ENCODE measurements around the gene GCLC. TPM values are rescaled to one million over a fixed set of nuclear protein-coding genes. Genes with fewer than 3 reads are reported as not detected.

The GCLC gene
- polyA plus RNA-seq, 1 donor (not counting 4 experiments of a cell fraction or from before 2014, with no cell fraction given): 73.2 TPM

DNA sequence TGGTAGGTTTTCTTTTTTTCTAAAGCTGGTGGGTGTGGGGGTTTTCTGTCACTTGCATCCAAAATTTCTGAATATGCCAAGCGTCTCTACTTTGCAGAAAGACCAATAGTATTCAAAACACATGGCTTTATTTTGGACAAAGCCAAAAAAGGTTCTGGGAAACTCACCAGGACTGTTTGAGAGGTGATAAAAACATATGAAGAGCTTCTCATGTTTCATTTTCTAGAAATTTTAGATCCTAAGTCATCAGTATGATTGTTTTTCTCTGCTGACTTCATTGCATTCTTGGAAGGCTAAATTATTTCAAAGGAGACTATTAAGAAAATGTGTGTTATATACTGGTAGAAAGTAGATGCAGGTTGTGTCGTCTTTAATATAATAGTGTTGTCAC is 51.3 kb downstream of the GCLC start:
- no peaks in the 10 kb centered on the region for H3K79me2 ChIP-seq (ENCODE audit: control insufficient read depth, insufficient read depth, low read length)
- peak overlapping the region in 1 of 3 experiments; percentile 23 for H3K4me3 ChIP-seq (ENCODE audit: control insufficient read depth in 2 of 3, extremely low read depth in 1 of 3, insufficient read depth in 2 of 3, low read depth in 1 of 3, low read length in 3 of 3)
- peak overlapping the region; percentile 71 for H3K4me2 ChIP-seq (ENCODE audit: control insufficient read depth, extremely low read depth, insufficient read depth, low read depth, low read length)
- no peak overlapping the region for H2AFZ ChIP-seq (ENCODE audit: control insufficient read depth, low read length)
- FAIRE-seq (no peak), DNase-seq (ENCODE audit: low read depth, low spot score) (no peak)
- dilution Hi-C loops (cut with MboI; ENCODE audit: extremely low pct_ligation_motif_present, low sequenced_read_pairs): no loop called here
- H3K36me3 ChIP-seq (ENCODE audit: control insufficient read depth in 2 of 2, extremely low read depth in 1 of 2, insufficient read depth in 2 of 2, low read length in 2 of 2): no peaks in the 10 kb centered on the region
- no peak overlapping the region for H3K9ac ChIP-seq (ENCODE audit: control insufficient read depth, extremely low read depth, insufficient read depth, low read length)
- H3K4me1 ChIP-seq (ENCODE audit: control insufficient read depth, extremely low read depth, insufficient read depth, low read length): peaks cover 33% of the 10 kb centered on the region
- H4K20me1 ChIP-seq (ENCODE audit: control insufficient read depth, extremely low read depth, insufficient read depth, low read length): no peaks in the 10 kb centered on the region
- H3K27me3 ChIP-seq (ENCODE audit: control insufficient read depth, extremely low read depth, insufficient read depth, low read length): no peaks in the 10 kb centered on the region
- no peaks in the 10 kb centered on the region for H3K9me3 ChIP-seq (ENCODE audit: control insufficient read depth, low read depth, low read length)
- H3K27ac ChIP-seq (ENCODE audit: control insufficient read depth, insufficient read depth, low read length): no peak overlapping the region
- peaks cover 2% of the 10 kb centered on the region for H3K9me1 ChIP-seq (ENCODE audit: control insufficient read depth, extremely low read depth, insufficient read depth, low read length)
- TF ChIP-seq EZH2 (IDR thresholded peaks at IDR 0.05; ENCODE audit: low read length): no peak
- TF ChIP-seq, protein P1, sequence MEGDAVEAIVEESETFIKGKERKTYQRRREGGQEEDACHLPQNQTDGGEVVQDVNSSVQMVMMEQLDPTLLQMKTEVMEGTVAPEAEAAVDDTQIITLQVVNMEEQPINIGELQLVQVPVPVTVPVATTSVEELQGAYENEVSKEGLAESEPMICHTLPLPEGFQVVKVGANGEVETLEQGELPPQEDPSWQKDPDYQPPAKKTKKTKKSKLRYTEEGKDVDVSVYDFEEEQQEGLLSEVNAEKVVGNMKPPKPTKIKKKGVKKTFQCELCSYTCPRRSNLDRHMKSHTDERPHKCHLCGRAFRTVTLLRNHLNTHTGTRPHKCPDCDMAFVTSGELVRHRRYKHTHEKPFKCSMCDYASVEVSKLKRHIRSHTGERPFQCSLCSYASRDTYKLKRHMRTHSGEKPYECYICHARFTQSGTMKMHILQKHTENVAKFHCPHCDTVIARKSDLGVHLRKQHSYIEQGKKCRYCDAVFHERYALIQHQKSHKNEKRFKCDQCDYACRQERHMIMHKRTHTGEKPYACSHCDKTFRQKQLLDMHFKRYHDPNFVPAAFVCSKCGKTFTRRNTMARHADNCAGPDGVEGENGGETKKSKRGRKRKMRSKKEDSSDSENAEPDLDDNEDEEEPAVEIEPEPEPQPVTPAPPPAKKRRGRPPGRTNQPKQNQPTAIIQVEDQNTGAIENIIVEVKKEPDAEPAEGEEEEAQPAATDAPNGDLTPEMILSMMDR (optimal IDR thresholded peaks at IDR 0.05 in 1 of 3, IDR thresholded peaks at IDR 0.05 in 1 of 3, conservative IDR thresholded peaks at IDR 0.05 in 1 of 3; ENCODE audit: extremely low read depth in 1 of 3, insufficient read depth in 2 of 3, low read length in 3 of 3): no peak

DNA sequence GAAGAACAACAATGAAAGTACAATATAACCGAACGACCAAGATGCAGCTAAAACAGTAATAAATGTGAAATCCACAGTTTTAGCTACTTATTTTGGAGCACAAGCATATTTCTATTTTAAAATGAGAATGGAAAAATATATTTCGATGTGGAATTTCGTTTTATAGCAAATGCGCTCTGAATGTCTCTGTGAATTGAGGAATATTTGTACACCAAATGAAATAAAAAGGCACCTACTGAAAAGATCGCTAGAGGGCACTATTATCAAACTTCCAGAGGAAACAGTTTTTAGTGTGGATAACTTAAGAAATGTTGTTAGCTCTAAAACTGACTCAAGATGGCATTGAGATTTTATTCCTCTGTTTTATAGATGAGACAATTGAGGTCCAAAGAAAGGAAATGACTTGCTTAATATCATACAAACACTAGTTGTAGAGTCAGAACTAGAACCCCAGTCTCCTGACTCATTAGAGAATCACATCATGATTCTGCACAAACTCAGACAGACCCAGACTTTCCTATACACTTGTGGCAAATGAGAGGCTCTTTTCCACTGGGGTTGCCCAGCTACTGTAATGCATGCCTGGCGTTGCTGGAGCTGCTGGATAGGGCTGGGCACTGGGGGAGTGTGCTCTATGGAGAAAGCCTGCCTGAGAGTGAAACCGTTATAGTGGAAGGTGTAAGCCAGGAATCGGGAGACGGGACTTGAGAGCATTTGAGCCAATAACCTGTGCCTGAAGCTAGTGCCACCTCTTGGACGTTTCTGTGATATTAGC is 51.9 kb downstream of the GCLC start:
- Histone ChIP-seq H4K20me1 (ENCODE audit: control insufficient read depth, extremely low read depth, insufficient read depth, low read length) (no peaks in the 10 kb centered on the region), H3K4me2 (ENCODE audit: control insufficient read depth, extremely low read depth, insufficient read depth, low read depth, low read length) (peak overlapping the region; percentile 71), H3K9me3 (ENCODE audit: control insufficient read depth, low read depth, low read length) (no peaks in the 10 kb centered on the region), H3K36me3 (ENCODE audit: control insufficient read depth in 2 of 2, extremely low read depth in 1 of 2, insufficient read depth in 2 of 2, low read length in 2 of 2) (no peaks in the 10 kb centered on the region), H3K27me3 (ENCODE audit: control insufficient read depth, extremely low read depth, insufficient read depth, low read length) (no peaks in the 10 kb centered on the region), H3K9me1 (ENCODE audit: control insufficient read depth, extremely low read depth, insufficient read depth, low read length) (peaks cover 2% of the 10 kb centered on the region), H2AFZ (ENCODE audit: control insufficient read depth, low read length) (no peak overlapping the region), H3K4me3 (ENCODE audit: control insufficient read depth in 2 of 3, extremely low read depth in 1 of 3, insufficient read depth in 2 of 3, low read depth in 1 of 3, low read length in 3 of 3) (peak overlapping the region in 2 of 3 experiments; percentile 23 to 41), H3K4me1 (ENCODE audit: control insufficient read depth, extremely low read depth, insufficient read depth, low read length) (peaks cover 33% of the 10 kb centered on the region), H3K9ac (ENCODE audit: control insufficient read depth, extremely low read depth, insufficient read depth, low read length) (no peak overlapping the region), H3K27ac (ENCODE audit: control insufficient read depth, insufficient read depth, low read length) (no peak overlapping the region), H3K79me2 (ENCODE audit: control insufficient read depth, insufficient read depth, low read length) (no peaks in the 10 kb centered on the region)
- TF ChIP-seq, protein P1 (optimal IDR thresholded peaks at IDR 0.05 in 1 of 3, IDR thresholded peaks at IDR 0.05 in 1 of 3, conservative IDR thresholded peaks at IDR 0.05 in 1 of 3; ENCODE audit: extremely low read depth in 1 of 3, insufficient read depth in 2 of 3, low read length in 3 of 3): peak; percentile 27 to 53 (median 47)
- no peak for TF ChIP-seq EZH2 (IDR thresholded peaks at IDR 0.05; ENCODE audit: low read length)
- dilution Hi-C loops (cut with MboI; ENCODE audit: extremely low pct_ligation_motif_present, low sequenced_read_pairs): no loop called here
- peak; percentile 52 for FAIRE-seq
- DNase-seq (ENCODE audit: low read depth, low spot score): peak; percentile 25
